Measurements from ENCODE around the gene ZFY.

DNA sequence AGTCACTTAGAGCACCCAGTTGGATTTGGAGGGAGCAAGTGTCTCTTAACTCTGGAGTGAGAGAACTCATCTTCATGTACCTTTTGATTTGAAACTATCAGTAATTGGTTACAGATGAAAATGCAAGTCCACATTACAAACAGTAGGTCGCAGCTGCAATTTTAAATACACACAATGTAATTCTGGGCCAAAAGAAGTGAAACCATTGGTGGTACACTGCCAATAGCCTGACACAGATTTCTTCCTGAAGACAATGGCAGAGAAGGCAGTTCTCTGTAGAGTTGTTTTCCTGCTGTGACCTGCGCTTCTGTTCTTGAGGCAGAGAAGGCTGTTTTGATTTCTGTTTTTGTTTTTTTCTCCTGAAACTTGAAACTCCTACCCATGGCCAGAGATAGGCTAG lies 86.0 kb downstream of the ZFY start:
- TF ChIP-seq, protein P1, sequence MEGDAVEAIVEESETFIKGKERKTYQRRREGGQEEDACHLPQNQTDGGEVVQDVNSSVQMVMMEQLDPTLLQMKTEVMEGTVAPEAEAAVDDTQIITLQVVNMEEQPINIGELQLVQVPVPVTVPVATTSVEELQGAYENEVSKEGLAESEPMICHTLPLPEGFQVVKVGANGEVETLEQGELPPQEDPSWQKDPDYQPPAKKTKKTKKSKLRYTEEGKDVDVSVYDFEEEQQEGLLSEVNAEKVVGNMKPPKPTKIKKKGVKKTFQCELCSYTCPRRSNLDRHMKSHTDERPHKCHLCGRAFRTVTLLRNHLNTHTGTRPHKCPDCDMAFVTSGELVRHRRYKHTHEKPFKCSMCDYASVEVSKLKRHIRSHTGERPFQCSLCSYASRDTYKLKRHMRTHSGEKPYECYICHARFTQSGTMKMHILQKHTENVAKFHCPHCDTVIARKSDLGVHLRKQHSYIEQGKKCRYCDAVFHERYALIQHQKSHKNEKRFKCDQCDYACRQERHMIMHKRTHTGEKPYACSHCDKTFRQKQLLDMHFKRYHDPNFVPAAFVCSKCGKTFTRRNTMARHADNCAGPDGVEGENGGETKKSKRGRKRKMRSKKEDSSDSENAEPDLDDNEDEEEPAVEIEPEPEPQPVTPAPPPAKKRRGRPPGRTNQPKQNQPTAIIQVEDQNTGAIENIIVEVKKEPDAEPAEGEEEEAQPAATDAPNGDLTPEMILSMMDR (optimal IDR thresholded peaks at IDR 0.05 in 1 of 3, IDR thresholded peaks at IDR 0.05 in 1 of 3, conservative IDR thresholded peaks at IDR 0.05 in 1 of 3; ENCODE audit: extremely low read depth in 1 of 3, insufficient read depth in 2 of 3, low read length in 3 of 3): no peak
- no peak for TF ChIP-seq EZH2 (IDR thresholded peaks at IDR 0.05; ENCODE audit: low read length)

Measured in keratinocyte (primary cell).